Measurements from ENCODE around the gene PLGRKT.

GRCh38 chr9:5384436-5384835 is 53.3 kb downstream of the PLGRKT start:
- TF ChIP-seq EZH2phosphoT487 (conservative IDR thresholded peaks at IDR 0.05; ENCODE audit: low read length) (no peak), CTCF (IDR thresholded peaks at IDR 0.05; ENCODE audit: insufficient read depth, low read length, poor library complexity, severe bottlenecking) (no peak)
